Loucy (cell line): ENCODE results near the gene ATXN7L1.

Source experiments
- CTCF ChIP-seq: fragments of 200-600 bp; sonication (generic); conservative IDR thresholded peaks from 2 replicates; pipeline ENCODE4 v1.5.1; 2014; ENCODE audit warnings: mild to moderate bottlenecking, antibody characterized with exemption, low read length
- EZH2phosphoT487 ChIP-seq: fragments of 200-600 bp; IDR thresholded peaks from 2 replicates; pipeline ENCODE4 v1.6.1; 2018; ENCODE audit warnings: antibody characterized with exemption, mild to moderate bottlenecking, moderate library complexity, borderline replicate concordance

- TF ChIP-seq CTCF (no peak), EZH2phosphoT487 (no peak)
Measured at GRCh38 chr7:105816954-105817615, 59.3 kb downstream of the ATXN7L1 start.
